MM.1S (cell line): Measurements from ENCODE around the gene MRPS9.

ENCODE experiments used
- DNase-seq: peaks from one replicate; pipeline ENCODE4 v3.0.0-alpha.2; 2015
- H2AFZ ChIP-seq: fragments of 300-600 bp; sonication (generic); 2 replicates; pipeline ENCODE4 v1.6.0; 2016; ENCODE audit warnings: antibody characterized with exemption, low read length
- H3F3A ChIP-seq: fragments of 300-600 bp; sonication (generic); 2 replicates; pipeline ENCODE4 v1.6.1; 2016; ENCODE audit warnings: mild to moderate bottlenecking, antibody characterized with exemption, low read length, moderate library complexity, mixed read lengths; ENCODE audit not compliant: insufficient read depth
- H3K27ac ChIP-seq: fragments of 300-600 bp; sonication (generic); 2 replicates; pipeline ENCODE4 v1.5.1; 2016; ENCODE audit warnings: mild to moderate bottlenecking, low read length
- H3K27me3 ChIP-seq: fragments of 300-600 bp; sonication (generic); replicated peaks from 2 replicates; pipeline ENCODE4 v1.6.0; 2016; ENCODE audit warnings: low read length; ENCODE audit not compliant: insufficient read depth
- H3K36me3 ChIP-seq: fragments of 300-600 bp; sonication (generic); replicated peaks from 2 replicates; pipeline ENCODE4 v1.6.1; 2016; ENCODE audit warnings: mild to moderate bottlenecking, low read length, mixed read lengths; ENCODE audit not compliant: insufficient read depth
- H3K4me1 ChIP-seq: fragments of 300-600 bp; sonication (generic); 2 replicates; pipeline ENCODE4 v1.6.1; 2016; ENCODE audit warnings: low read length, mixed read lengths
- H3K4me2 ChIP-seq: fragments of 300-600 bp; sonication (generic); 2 replicates; pipeline ENCODE4 v1.6.0; 2016; ENCODE audit warnings: low read depth, low read length
- H3K4me3 ChIP-seq: fragments of 300-600 bp; sonication (generic); 2 replicates; pipeline ENCODE4 v1.5.1; 2016; ENCODE audit warnings: low read length, mixed read lengths
- H3K79me2 ChIP-seq: fragments of 300-600 bp; sonication (generic); 2 replicates; pipeline ENCODE4 v1.6.1; 2016; ENCODE audit warnings: mixed run types, low read length, mixed read lengths
- H3K9ac ChIP-seq: fragments of 300-600 bp; sonication (generic); 2 replicates; pipeline ENCODE4 v1.6.1; 2016; ENCODE audit warnings: low read length, mixed read lengths
- H3K9me2 ChIP-seq: fragments of 300-600 bp; sonication (generic); replicated peaks from 2 replicates; pipeline ENCODE4 v1.6.1; 2016; ENCODE audit warnings: mild to moderate bottlenecking, low read length, mixed read lengths; ENCODE audit not compliant: insufficient read depth
- H3K9me3 ChIP-seq: fragments of 300-600 bp; sonication (generic); replicated peaks from 2 replicates; pipeline ENCODE4 v1.6.1; 2016; ENCODE audit warnings: mild to moderate bottlenecking, low read length, mixed read lengths; ENCODE audit not compliant: insufficient read depth
- H4K20me1 ChIP-seq: fragments of 300-600 bp; sonication (generic); 2 replicates; pipeline ENCODE4 v1.6.1; 2016; ENCODE audit warnings: mild to moderate bottlenecking, low read length, moderate library complexity, mixed read lengths; ENCODE audit not compliant: insufficient read depth
- CTCF ChIP-seq: fragments of 300-600 bp; sonication (generic); IDR thresholded peaks from 2 replicates; pipeline ENCODE4 v1.5.1; 2016; ENCODE audit warnings: antibody characterized with exemption, low read length, mixed read lengths
- EZH2 ChIP-seq: fragments of 300-600 bp; sonication (generic); optimal IDR thresholded peaks from 2 replicates; pipeline ENCODE3; 2017; ENCODE audit warnings: low read depth, mild to moderate bottlenecking, antibody characterized with exemption, low read length, mixed read lengths
- EZH2phosphoT487 ChIP-seq: fragments of 300-600 bp; sonication (generic); IDR thresholded peaks from 2 replicates; pipeline ENCODE4 v1.6.1; 2018; ENCODE audit warnings: antibody characterized with exemption, low read length

The MRPS9 gene

GRCh38 chr2:105116348-105116747, 78.5 kb downstream of the MRPS9 start:
- no peak overlapping the region for H3K9ac ChIP-seq
- H3K9me2 ChIP-seq: no peaks in the 10 kb centered on the region
- H3K79me2 ChIP-seq: no peaks in the 10 kb centered on the region
- DNase-seq: no peak
- TF ChIP-seq CTCF (no peak), EZH2phosphoT487 (no peak), EZH2 (no peak)
- H3K27ac ChIP-seq: no peak overlapping the region
- no peak overlapping the region for H3K4me3 ChIP-seq
- H3K4me1 ChIP-seq: peaks cover 10% of the 10 kb centered on the region
- no peaks in the 10 kb centered on the region for H3K36me3 ChIP-seq
- no peak overlapping the region for H3K4me2 ChIP-seq
- no peaks in the 10 kb centered on the region for H3K9me3 ChIP-seq
- no peaks in the 10 kb centered on the region for H3K27me3 ChIP-seq
- no peak overlapping the region for H2AFZ ChIP-seq
- H3F3A ChIP-seq: peaks cover 6% of the 10 kb centered on the region; the same call in 1 of the 2 replicates
- no peaks in the 10 kb centered on the region for H4K20me1 ChIP-seq

GRCh38 chr2:105117565-105117964, 79.7 kb downstream of the MRPS9 start:
- Histone ChIP-seq H2AFZ (no peak overlapping the region), H3K4me3 (no peak overlapping the region), H3K27me3 (no peaks in the 10 kb centered on the region), H3K36me3 (no peaks in the 10 kb centered on the region), H3K27ac (no peak overlapping the region), H3K4me1 (no peaks in the 10 kb centered on the region; the same call in 1 of the 2 replicates), H3K9me2 (no peaks in the 10 kb centered on the region), H3F3A (no peaks in the 10 kb centered on the region), H3K79me2 (no peaks in the 10 kb centered on the region), H4K20me1 (no peaks in the 10 kb centered on the region), H3K9ac (no peak overlapping the region), H3K9me3 (no peaks in the 10 kb centered on the region), H3K4me2 (no peak overlapping the region)
- DNase-seq: no peak
- TF ChIP-seq CTCF: no peak
- no peak for TF ChIP-seq EZH2phosphoT487
- TF ChIP-seq EZH2: no peak

GRCh38 chr2:105118960-105119359, 81.1 kb downstream of the MRPS9 start:
- H3K36me3 ChIP-seq: no peaks in the 10 kb centered on the region
- no peak for DNase-seq
- no peaks in the 10 kb centered on the region for H3K79me2 ChIP-seq
- no peak overlapping the region for H3K4me2 ChIP-seq
- no peaks in the 10 kb centered on the region for H3K27me3 ChIP-seq
- no peaks in the 10 kb centered on the region for H3K4me1 ChIP-seq
- no peak overlapping the region for H3K4me3 ChIP-seq
- no peaks in the 10 kb centered on the region for H3K9me2 ChIP-seq
- no peak overlapping the region for H3K9ac ChIP-seq
- H3F3A ChIP-seq: no peaks in the 10 kb centered on the region
- H4K20me1 ChIP-seq: no peaks in the 10 kb centered on the region
- no peaks in the 10 kb centered on the region for H3K9me3 ChIP-seq
- no peak for TF ChIP-seq EZH2phosphoT487
- H3K27ac ChIP-seq: no peak overlapping the region
- H2AFZ ChIP-seq: no peak overlapping the region

- H3F3A ChIP-seq: no peaks in the 10 kb centered on the region
- TF ChIP-seq EZH2phosphoT487: no peak
These were observed 83.6 kb downstream of the MRPS9 start for GRCh38 chr2:105121434-105121833.

More at GRCh38 chr2:105121434-105121833, 83.6 kb downstream of the MRPS9 start:
- Histone ChIP-seq H3K4me1 (no peaks in the 10 kb centered on the region), H3K36me3 (no peaks in the 10 kb centered on the region), H3K9ac (no peak overlapping the region), H3K9me2 (no peaks in the 10 kb centered on the region), H3K27ac (no peak overlapping the region), H4K20me1 (no peaks in the 10 kb centered on the region), H3K4me2 (no peak overlapping the region), H3K4me3 (no peak overlapping the region), H3K79me2 (no peaks in the 10 kb centered on the region), H3K9me3 (no peaks in the 10 kb centered on the region), H2AFZ (no peak overlapping the region), H3K27me3 (no peaks in the 10 kb centered on the region)
- DNase-seq: no peak
